Parathyroid adenoma (tissue), 2 donors: ENCODE results near the gene ZFAND2B.
A peak's percentile ranks its signal among the peaks of the same experiment; 100 is the strongest.

ENCODE experiments used
- H2AFZ ChIP-seq: fragments of 300-600 bp; sonication (generic); one replicate; pipeline ENCODE4 v1.7.0; 2017; ENCODE audit warnings: antibody characterized with exemption, mild to moderate bottlenecking
- H3K27ac ChIP-seq: fragments of 300-600 bp; sonication (generic); one replicate; pipeline ENCODE4 v1.7.0; 2017
- H3K27me3 ChIP-seq: fragments of 300-600 bp; sonication (generic); one replicate; pipeline ENCODE4 v1.7.0; 2017; ENCODE audit warnings: low read length; ENCODE audit not compliant: control insufficient read depth, insufficient read depth
- H3K36me3 ChIP-seq: fragments of 300-600 bp; sonication (generic); one replicate; pipeline ENCODE4 v1.7.0; 2017; ENCODE audit warnings: low read length; ENCODE audit not compliant: control insufficient read depth, insufficient read depth
- H3K4me1 ChIP-seq: fragments of 300-600 bp; sonication (generic); one replicate; pipeline ENCODE4 v1.7.0; 2017; ENCODE audit warnings: control low read depth
- H3K4me2 ChIP-seq: fragments of 300-600 bp; sonication (generic); one replicate; pipeline ENCODE4 v1.7.0; 2017; ENCODE audit warnings: low read length
- H3K4me3 ChIP-seq: fragments of 300-600 bp; sonication (generic); one replicate; pipeline ENCODE4 v1.7.0; 2017; ENCODE audit warnings: low read depth, low read length
- H3K79me2 ChIP-seq: fragments of 300-600 bp; sonication (generic); one replicate; pipeline ENCODE4 v1.7.0; 2017; ENCODE audit warnings: control low read depth
- H3K9ac ChIP-seq: fragments of 300-600 bp; sonication (generic); one replicate; pipeline ENCODE4 v1.7.0; 2017; ENCODE audit warnings: mild to moderate bottlenecking
- H3K9me3 ChIP-seq: fragments of 300-600 bp; sonication (generic); one replicate; pipeline ENCODE4 v1.7.0; 2017; ENCODE audit warnings: low read length; ENCODE audit not compliant: control insufficient read depth
- CTCF ChIP-seq: fragments of 300-600 bp; sonication (generic); IDR thresholded peaks from one replicate; pipeline ENCODE4 v1.7.0; 2017; ENCODE audit warnings: antibody characterized with exemption, mild to moderate bottlenecking
- donor health status: primary hyperparathyroidism.

Gene ZFAND2B

GRCh38 chr2:219229305-219230058, 22.9 kb downstream of the ZFAND2B start, which contains the start of the genes ANKZF1 and ATG9A:
Gene ANKZF1 (plus strand): TSS chr2:219229806. CDS start chr2:219230258, 452 bp downstream.
Gene ATG9A (minus strand): TSS chr2:219229636. CDS start chr2:219228024, 1,612 bp downstream.
- H3K79me2 ChIP-seq = peaks cover 22% of the 10 kb centered on the region
- H3K27ac ChIP-seq = peak within 1 kb of the TSS; percentile 77
- no peaks in the 10 kb centered on the region for H3K9me3 ChIP-seq
- peak within 1 kb of the TSS; percentile 99 for H3K4me2 ChIP-seq
- H2AFZ ChIP-seq = peak within 1 kb of the TSS; percentile 94
- H3K4me1 ChIP-seq = peaks cover 7% of the 10 kb centered on the region
- H3K4me3 ChIP-seq = peak within 1 kb of the TSS; percentile 99
- TF ChIP-seq CTCF = no peak
- H3K9ac ChIP-seq = peak within 1 kb of the TSS; percentile 62
- no peaks in the 10 kb centered on the region for H3K36me3 ChIP-seq
- H3K27me3 ChIP-seq = no peaks in the 10 kb centered on the region

- Histone ChIP-seq H3K9ac (no peak overlapping the region), H3K4me3 (peak overlapping the region; percentile 99), H3K36me3 (no peaks in the 10 kb centered on the region), H3K27ac (peak overlapping the region; percentile 77), H3K4me1 (peaks cover 7% of the 10 kb centered on the region), H3K4me2 (peak overlapping the region; percentile 93), H3K79me2 (peaks cover 22% of the 10 kb centered on the region), H3K9me3 (no peaks in the 10 kb centered on the region), H2AFZ (peak overlapping the region; percentile 94), H3K27me3 (no peaks in the 10 kb centered on the region)
- no peak for TF ChIP-seq CTCF
These were observed 23.5 kb downstream of the ZFAND2B start for GRCh38 chr2:219230059-219230540.

GRCh38 chr2:219234331-219234730, 27.7 kb downstream of the ZFAND2B start:
- no peak overlapping the region for H3K4me2 ChIP-seq
- no peaks in the 10 kb centered on the region for H3K9me3 ChIP-seq
- H3K9ac ChIP-seq = no peak overlapping the region
- no peaks in the 10 kb centered on the region for H3K36me3 ChIP-seq
- no peaks in the 10 kb centered on the region for H3K27me3 ChIP-seq
- H3K4me1 ChIP-seq = peaks cover 7% of the 10 kb centered on the region
- no peak overlapping the region for H3K4me3 ChIP-seq
- peaks cover 9% of the 10 kb centered on the region for H3K79me2 ChIP-seq
- TF ChIP-seq CTCF = no peak
- no peak overlapping the region for H2AFZ ChIP-seq
- no peak overlapping the region for H3K27ac ChIP-seq

- no peak for TF ChIP-seq CTCF
- H3K4me3 ChIP-seq = no peak overlapping the region
These were observed 36.7 kb downstream of the ZFAND2B start for GRCh38 chr2:219243291-219243761.

More at GRCh38 chr2:219243291-219243761, 36.7 kb downstream of the ZFAND2B start:
- no peaks in the 10 kb centered on the region for H3K27me3 ChIP-seq
- H3K4me1 ChIP-seq = peaks cover 14% of the 10 kb centered on the region
- H3K9me3 ChIP-seq = no peaks in the 10 kb centered on the region
- H3K9ac ChIP-seq = no peak overlapping the region
- H2AFZ ChIP-seq = peak overlapping the region; percentile 67
- peak overlapping the region; percentile 80 for H3K27ac ChIP-seq
- H3K4me2 ChIP-seq = no peak overlapping the region
- no peaks in the 10 kb centered on the region for H3K36me3 ChIP-seq
- no peaks in the 10 kb centered on the region for H3K79me2 ChIP-seq
